OCI-LY7 (cell line): ENCODE data around the gene STAC3. TPM values are rescaled to one million over a fixed set of nuclear protein-coding genes. Genes with fewer than 3 reads are reported as not detected.

Source experiments
- BruUV-seq: library from RNA; stranded (reverse); fragments of 400-500 nt; replicated peaks from 2 replicates; lab custom pipeline; 2021; lab: Mats Ljungman, UMichigan
- CTCF ChIA-PET: fragments of 300-600 bp; sonication (Branson Sonifier 250); formaldehyde crosslinking; loops from one replicate; lab custom pipeline; 2022; ENCODE audit warnings: antibody characterized with exemption; ENCODE audit not compliant: unreplicated experiment; lab: Charles Lee
- POLR2A ChIA-PET: fragments of 300-600 bp; sonication (Branson Sonifier 250); formaldehyde crosslinking; loops from one replicate; lab custom pipeline; 2022; ENCODE audit warnings: antibody characterized with exemption; lab: Charles Lee
- DNase-seq: peaks from one replicate; pipeline ENCODE4 v3.0.0-alpha.2; 2015; ENCODE audit warnings: low spot score
- H2AFZ ChIP-seq: fragments of 200-600 bp; sonication (generic), shearing (Covaris generic); 2 replicates; pipeline ENCODE4 v1.6.1; 2014; ENCODE audit warnings: mild to moderate bottlenecking, antibody characterized with exemption, low read length, moderate library complexity
- H3K27ac ChIP-seq: fragments of 200-600 bp; sonication (generic); 2 replicates; pipeline ENCODE4 v1.5.1; 2014; ENCODE audit warnings: mixed run types, low read depth, mild to moderate bottlenecking, moderate library complexity, low read length, inconsistent platforms; ENCODE audit not compliant: poor library complexity, severe bottlenecking
- H3K36me3 ChIP-seq: fragments of 200-600 bp; sonication (generic); 2 replicates; pipeline ENCODE4 v1.6.1; 2014; ENCODE audit warnings: mild to moderate bottlenecking, antibody characterized with exemption, low read length, moderate library complexity, mixed read lengths; ENCODE audit not compliant: insufficient read depth
- H3K4me1 ChIP-seq: fragments of 200-600 bp; sonication (generic); 2 replicates; pipeline ENCODE4 v1.5.1; 2014; ENCODE audit warnings: mild to moderate bottlenecking, low read length; ENCODE audit not compliant: insufficient read depth, poor library complexity, severe bottlenecking
- H3K4me2 ChIP-seq: fragments of 200-600 bp; sonication (generic); 2 replicates; pipeline ENCODE4 v1.6.1; 2014; ENCODE audit warnings: mild to moderate bottlenecking, low read length
- H3K4me3 ChIP-seq: fragments of 200-600 bp; sonication (generic); 2 replicates; pipeline ENCODE4 v1.5.1; 2014; ENCODE audit warnings: mild to moderate bottlenecking, low read depth, low read length; ENCODE audit not compliant: poor library complexity, severe bottlenecking
- H3K79me2 ChIP-seq: fragments of 200-600 bp; sonication (generic); 2 replicates; pipeline ENCODE4 v1.6.1; 2016; ENCODE audit warnings: low read depth, mild to moderate bottlenecking, low read length, moderate library complexity, mixed read lengths; ENCODE audit not compliant: insufficient read depth
- H3K9me2 ChIP-seq: fragments of 200-600 bp; sonication (generic); 2 replicates; pipeline ENCODE4 v1.6.1; 2016; ENCODE audit warnings: mild to moderate bottlenecking, low read length, mixed read lengths; ENCODE audit not compliant: insufficient read depth
- H3K9me3 ChIP-seq: fragments of 200-600 bp; sonication (generic); 2 replicates; pipeline ENCODE4 v1.6.1; 2014; ENCODE audit warnings: mild to moderate bottlenecking, mixed run types, low read length, mixed read lengths
- H4K20me1 ChIP-seq: fragments of 200-600 bp; sonication (generic); 2 replicates; pipeline ENCODE4 v1.6.1; 2014; ENCODE audit warnings: mild to moderate bottlenecking, antibody characterized with exemption, low read length, moderate library complexity, mixed read lengths; ENCODE audit not compliant: insufficient read depth
- CTCF ChIP-seq: fragments of 200-600 bp; sonication (generic); conservative IDR thresholded peaks from 2 replicates; pipeline ENCODE4 v1.5.1; 2014; ENCODE audit warnings: mild to moderate bottlenecking, antibody characterized with exemption, low read length, moderate library complexity, mixed read lengths
- EZH2phosphoT487 ChIP-seq: fragments of 200-600 bp; sonication (generic); IDR thresholded peaks from 2 replicates; pipeline ENCODE4 v1.6.1; 2018; ENCODE audit warnings: low read depth, borderline replicate concordance, mild to moderate bottlenecking, mixed run types, antibody characterized with exemption, low read length, moderate library complexity, mixed read lengths
- intact Hi-C: fragments of 100-400 bp; cut with micrococcal nuclease; formaldehyde crosslinking; loops from one replicate; pipeline ENCODE4 v1.10.0; 2022; ENCODE audit not compliant: unreplicated experiment
- total RNA-seq, 2 experiments: library from RNA; depleted of rRNA in 1 of 2; stranded (reverse); fragments of >200 nt in 1 of 2; shearing (Covaris generic) in 1 of 2; gene quantifications; 2 replicates each; pipeline ENCODE4 v1.2.3, GENCODE V29; 2014 to 2022

The STAC3 gene
- total RNA-seq, 2 experiments from 2014 or later, result 1.4 to 6.8 TPM

- Histone ChIP-seq H4K20me1 (no peaks in the 10 kb centered on the region), H3K4me1 (no peaks in the 10 kb centered on the region), H3K27ac (no peak overlapping the region), H3K9me3 (no peaks in the 10 kb centered on the region), H2AFZ (no peak overlapping the region), H3K9me2 (no peaks in the 10 kb centered on the region), H3K4me3 (no peak overlapping the region), H3K79me2 (no peaks in the 10 kb centered on the region), H3K36me3 (no peaks in the 10 kb centered on the region), H3K4me2 (no peak overlapping the region)
- ChIA-PET POLR2A (no interaction called here), CTCF (no interaction called here)
- DNase-seq, result no peak
- no TSS peak for BruUV-seq
- intact Hi-C loops, result no loop called here
- TF ChIP-seq EZH2phosphoT487 (no peak), CTCF (no peak)
Observed at GRCh38 chr12:57204454-57204853, 46.5 kb downstream of the STAC3 start.

- intact Hi-C loops, result no loop called here
- H3K9me2 ChIP-seq, result no peaks in the 10 kb centered on the region
- no peak for TF ChIP-seq CTCF
- no peak overlapping the region for H3K4me3 ChIP-seq
- no peaks in the 10 kb centered on the region for H3K4me1 ChIP-seq
- no peak overlapping the region for H2AFZ ChIP-seq
- no peak for DNase-seq
- no TSS peak for BruUV-seq
- no peaks in the 10 kb centered on the region for H3K79me2 ChIP-seq
- CTCF ChIA-PET, result no interaction called here
- POLR2A ChIA-PET, result no interaction called here
- no peak overlapping the region for H3K27ac ChIP-seq
- no peak overlapping the region for H3K4me2 ChIP-seq
- H3K9me3 ChIP-seq, result no peaks in the 10 kb centered on the region
- no peaks in the 10 kb centered on the region for H4K20me1 ChIP-seq
- no peaks in the 10 kb centered on the region for H3K36me3 ChIP-seq
Observed at GRCh38 chr12:57203791-57204190, 47.2 kb downstream of the STAC3 start.

GRCh38 chr12:57203201-57203600 is 47.8 kb downstream of the STAC3 start:
- ChIA-PET POLR2A (no interaction called here), CTCF (no interaction called here)
- Histone ChIP-seq H3K9me2 (no peaks in the 10 kb centered on the region), H3K9me3 (no peaks in the 10 kb centered on the region), H3K79me2 (no peaks in the 10 kb centered on the region), H3K27ac (no peak overlapping the region), H4K20me1 (no peaks in the 10 kb centered on the region), H3K36me3 (no peaks in the 10 kb centered on the region), H3K4me2 (no peak overlapping the region), H2AFZ (no peak overlapping the region), H3K4me1 (no peaks in the 10 kb centered on the region), H3K4me3 (no peak overlapping the region)
- TF ChIP-seq EZH2phosphoT487 (no peak), CTCF (no peak)
- no peak for DNase-seq
- BruUV-seq, result no TSS peak
- intact Hi-C loops, result no loop called here
